Measurements from ENCODE around the gene ALDH18A1. TPM values are rescaled to one million over a fixed set of nuclear protein-coding genes. Genes with fewer than 3 reads are reported as not detected.

ALDH18A1 gene
- total RNA-seq = 100 to 1,000 TPM in 2 of 4 donors, 10 to 100 TPM in 2; 66.6 to 134 (median 96.5) TPM

GRCh38 chr10:95656291-95657164 is at the start of gene ALDH18A1:
TSS of gene ALDH18A1 (minus strand) at chr10:95656711. CDS start at chr10:95653377, 3,334 bp downstream.
- peak within 1 kb of the TSS in 2 of 3 donors; percentile 52 to 59 for H3K27ac ChIP-seq
- TF ChIP-seq POLR2A (IDR thresholded peaks at IDR 0.05) (peak in 1 of 2 donors; percentile 66), CTCF (IDR thresholded peaks at IDR 0.05) (peak in 1 of 6 experiments; percentile 2)
- peak within 1 kb of the TSS; percentile 3 to 81 (median 77) for H3K4me3 ChIP-seq (replicated peaks in 1 of 3)
- no peaks in the 10 kb centered on the region for H3K27me3 ChIP-seq
- H3K9me3 ChIP-seq = no peaks in the 10 kb centered on the region
- H3K36me3 ChIP-seq = peaks cover 6 to 9% of the 10 kb centered on the region in 2 donors
- H3K4me1 ChIP-seq = peaks cover 25 to 32% of the 10 kb centered on the region in 2 donors
- 0 to 1% methylated on average over 19 to 27 of the region's 83 CpGs for WGBS, 2 donors
- peak; percentile 94 for DNase-seq
- intact Hi-C loops (cut with DNase I) = no loop called here

GRCh38 chr10:95698415-95698814 is 41.9 kb upstream of the ALDH18A1 start:
- Histone ChIP-seq H3K4me3 (replicated peaks in 1 of 3) (no peak overlapping the region), H3K4me1 (no peaks in the 10 kb centered on the region), H3K36me3 (no peaks in the 10 kb centered on the region), H3K27me3 (no peaks in the 10 kb centered on the region), H3K27ac (no peak overlapping the region), H3K9me3 (no peaks in the 10 kb centered on the region)
- 46 to 66% methylated on average over 2 of the region's 2 CpGs for WGBS, 2 donors
- intact Hi-C loops (cut with DNase I) = no loop called here
- TF ChIP-seq POLR2A (IDR thresholded peaks at IDR 0.05) (no peak), CTCF (IDR thresholded peaks at IDR 0.05) (no peak)
- no peak for DNase-seq

- 89 to 90% methylated on average over 3 of the region's 3 CpGs for WGBS, 2 donors
- TF ChIP-seq POLR2A (IDR thresholded peaks at IDR 0.05) = no peak
- no peak for TF ChIP-seq CTCF (IDR thresholded peaks at IDR 0.05)
- Histone ChIP-seq H3K4me3 (replicated peaks in 1 of 3) (no peak overlapping the region), H3K36me3 (no peaks in the 10 kb centered on the region), H3K4me1 (peaks cover 4 to 8% of the 10 kb centered on the region in 2 donors), H3K27ac (no peak overlapping the region), H3K27me3 (no peaks in the 10 kb centered on the region), H3K9me3 (no peaks in the 10 kb centered on the region)
- DNase-seq = no peak
- intact Hi-C loops (cut with DNase I) = no loop called here
Observed at GRCh38 chr10:95697429-95697828, 40.9 kb upstream of the ALDH18A1 start.

GRCh38 chr10:95694665-95695064 is 38.2 kb upstream of the ALDH18A1 start:
- no peak overlapping the region for H3K4me3 ChIP-seq (replicated peaks in 1 of 3)
- no peak overlapping the region for H3K27ac ChIP-seq
- peaks cover 0 to 3% of the 10 kb centered on the region in 2 donors for H3K36me3 ChIP-seq
- intact Hi-C loops (cut with DNase I) = loop anchor here (2.0 to 5.0 kb wide), 2 partner anchors 148 to 168 kb away; no protein-coding TSS in a partner anchor
- peak in 1 of 2 donors; percentile 19 for DNase-seq
- no peaks in the 10 kb centered on the region for H3K27me3 ChIP-seq
- no peaks in the 10 kb centered on the region for H3K9me3 ChIP-seq
- no peak for TF ChIP-seq POLR2A (IDR thresholded peaks at IDR 0.05)
- TF ChIP-seq CTCF (IDR thresholded peaks at IDR 0.05) = no peak
- WGBS, 2 donors = 93% methylated on average over 18 of the region's 18 CpGs
- peaks cover 15 to 17% of the 10 kb centered on the region in 2 donors for H3K4me1 ChIP-seq

Data from thyroid gland (tissue), 4 donors.